ENCODE measurements around the gene ID4.

DNA sequence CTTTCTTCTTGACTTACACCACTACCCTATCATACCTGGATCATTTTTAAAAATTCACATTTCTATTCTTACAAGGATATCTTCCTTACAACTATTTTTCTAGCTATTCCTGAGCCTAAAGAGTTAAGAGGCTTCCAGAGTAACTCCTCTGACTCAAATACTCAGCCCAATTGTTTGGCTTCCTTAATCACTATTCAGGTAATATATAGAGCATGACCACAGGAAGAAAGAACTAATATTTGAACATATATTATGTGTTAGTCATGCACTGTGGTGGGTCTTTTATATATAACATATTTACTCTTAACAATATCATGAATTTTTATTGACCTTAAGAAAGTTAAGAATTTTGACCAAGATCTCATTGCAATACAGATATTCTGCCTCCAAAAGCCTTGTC is 42.0 kb upstream of the ID4 start:
- TF ChIP-seq, protein P1, sequence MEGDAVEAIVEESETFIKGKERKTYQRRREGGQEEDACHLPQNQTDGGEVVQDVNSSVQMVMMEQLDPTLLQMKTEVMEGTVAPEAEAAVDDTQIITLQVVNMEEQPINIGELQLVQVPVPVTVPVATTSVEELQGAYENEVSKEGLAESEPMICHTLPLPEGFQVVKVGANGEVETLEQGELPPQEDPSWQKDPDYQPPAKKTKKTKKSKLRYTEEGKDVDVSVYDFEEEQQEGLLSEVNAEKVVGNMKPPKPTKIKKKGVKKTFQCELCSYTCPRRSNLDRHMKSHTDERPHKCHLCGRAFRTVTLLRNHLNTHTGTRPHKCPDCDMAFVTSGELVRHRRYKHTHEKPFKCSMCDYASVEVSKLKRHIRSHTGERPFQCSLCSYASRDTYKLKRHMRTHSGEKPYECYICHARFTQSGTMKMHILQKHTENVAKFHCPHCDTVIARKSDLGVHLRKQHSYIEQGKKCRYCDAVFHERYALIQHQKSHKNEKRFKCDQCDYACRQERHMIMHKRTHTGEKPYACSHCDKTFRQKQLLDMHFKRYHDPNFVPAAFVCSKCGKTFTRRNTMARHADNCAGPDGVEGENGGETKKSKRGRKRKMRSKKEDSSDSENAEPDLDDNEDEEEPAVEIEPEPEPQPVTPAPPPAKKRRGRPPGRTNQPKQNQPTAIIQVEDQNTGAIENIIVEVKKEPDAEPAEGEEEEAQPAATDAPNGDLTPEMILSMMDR (IDR thresholded peaks at IDR 0.05; ENCODE audit: low read length), result no peak
- TF ChIP-seq EZH2 (optimal IDR thresholded peaks at IDR 0.05; ENCODE audit: low read depth, low read length), result no peak

All from MM.1S (cell line).